T-helper 2 cell treated with Interferon-gamma antibody and Interleukin-4, amounts not matched to agents 5 μg/mL and 100 μg/mL, for 36 hours (primary cell): ENCODE measurements around the gene FXYD1.
"Not testable (repeated sequence)": the region's sequence is repeated elsewhere in the genome, so short reads cannot be mapped to it uniquely, and the experiment has no call there.

Experiments used
- DNase-seq: peaks from one replicate; pipeline ENCODE4 v3.0.0; 2021; ENCODE audit warnings: low spot score
- H3K27ac Mint-ChIP-seq: one replicate; pipeline ENCODE4 v1.8.0; 2021; ENCODE audit warnings: mild to moderate bottlenecking, mixed read lengths
- H3K27me3 Mint-ChIP-seq: one replicate; pipeline ENCODE4 v1.8.0; 2021; ENCODE audit warnings: low read depth, mixed read lengths
- H3K36me3 Mint-ChIP-seq: one replicate; pipeline ENCODE4 v1.8.0; 2021; ENCODE audit warnings: low read depth, mixed read lengths
- H3K4me1 Mint-ChIP-seq: one replicate; pipeline ENCODE4 v1.8.0; 2021; ENCODE audit warnings: low read depth, mixed read lengths
- H3K4me3 Mint-ChIP-seq: one replicate; pipeline ENCODE4 v1.8.0; 2022; ENCODE audit warnings: mild to moderate bottlenecking, moderate library complexity, mixed read lengths
- H3K9me3 Mint-ChIP-seq: one replicate; pipeline ENCODE4 v1.8.0; 2021; ENCODE audit warnings: mixed read lengths

Gene FXYD1

GRCh38 chr19:35151273-35152065, 12.8 kb downstream of the FXYD1 start:
- H3K4me3 Mint-ChIP-seq = no peak overlapping the region
- peaks cover 10% of the 10 kb centered on the region for H3K27me3 Mint-ChIP-seq
- H3K4me1 Mint-ChIP-seq = peaks cover 29% of the 10 kb centered on the region
- peaks cover 20% of the 10 kb centered on the region for H3K36me3 Mint-ChIP-seq
- no peaks in the 10 kb centered on the region for H3K9me3 Mint-ChIP-seq
- no peak overlapping the region for H3K27ac Mint-ChIP-seq
- DNase-seq = no peak

DNA sequence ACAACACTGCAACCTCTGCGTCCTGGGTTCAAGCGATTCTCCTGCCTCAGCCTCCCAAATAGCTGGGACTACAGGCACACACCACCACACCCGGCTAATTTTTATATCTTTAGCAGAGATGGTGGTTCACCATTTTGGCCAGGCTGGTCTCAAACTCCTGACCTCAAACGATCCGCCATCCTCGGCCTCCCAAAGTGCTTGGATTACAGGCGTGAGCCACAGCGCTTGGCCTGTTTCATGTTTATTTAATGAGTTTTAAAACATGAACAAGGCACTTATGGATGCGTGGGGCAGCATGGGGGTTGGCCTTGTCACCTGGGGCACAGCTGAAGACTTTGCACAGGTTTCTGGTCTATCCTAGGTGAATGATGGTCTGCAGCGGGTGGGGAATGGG, 14.5 kb downstream of the FXYD1 start:
- H3K9me3 Mint-ChIP-seq, H3K27ac Mint-ChIP-seq, H3K27me3 Mint-ChIP-seq, DNase-seq: not testable (repeated sequence)
- Mint-ChIP-seq H3K4me3 (peak overlapping the region; percentile 100), H3K36me3 (peaks cover 35% of the 10 kb centered on the region), H3K4me1 (peaks cover 35% of the 10 kb centered on the region)

DNA sequence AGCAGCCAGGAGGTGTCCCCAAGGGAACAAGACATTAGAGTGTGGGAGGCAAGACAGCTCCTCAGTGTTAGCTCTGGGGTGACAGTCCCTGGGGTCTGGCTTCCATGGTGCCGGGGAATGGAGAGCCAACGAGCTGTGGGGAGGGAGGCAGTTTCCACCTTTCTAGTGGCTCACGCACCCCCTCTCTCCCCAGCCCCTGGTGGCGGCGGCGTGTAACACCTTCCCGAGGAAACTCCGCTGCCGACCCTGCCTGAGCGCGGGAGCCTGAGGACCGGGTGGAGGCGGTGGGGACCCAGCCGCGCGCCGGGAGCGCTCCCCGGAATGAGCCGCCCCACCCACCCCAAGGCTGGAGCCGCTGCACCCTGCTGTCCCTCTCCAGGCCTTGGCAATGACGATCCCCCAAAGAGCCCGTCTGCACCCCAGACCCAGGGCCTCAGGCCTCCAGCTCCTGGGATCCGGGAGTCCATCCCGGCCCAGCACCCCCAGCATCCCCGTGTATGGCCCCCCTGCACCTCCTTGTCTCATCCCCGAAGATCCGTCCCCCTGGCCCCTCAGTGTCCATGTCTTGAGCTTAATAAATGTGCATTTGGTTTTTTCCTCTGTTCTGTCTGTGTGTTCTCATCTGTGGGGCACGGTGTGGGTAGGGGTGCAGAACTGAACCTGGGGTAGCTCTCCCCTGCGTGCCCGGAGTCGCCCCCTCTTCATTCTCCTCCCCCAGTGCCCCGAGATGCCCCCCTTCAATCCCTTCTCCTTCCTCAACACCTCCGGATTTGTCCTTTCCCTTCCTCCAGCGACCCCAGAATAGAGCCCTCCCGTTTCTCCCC, 15.3 kb downstream of the FXYD1 start:
- H3K4me1 Mint-ChIP-seq = peaks cover 38% of the 10 kb centered on the region
- peak; percentile 61 for DNase-seq

GRCh38 chr19:35154525-35155406, 16.1 kb downstream of the FXYD1 start, which contains the start of gene FXYD5:
TSS of gene FXYD5 (plus strand) at chr19:35154735. CDS start at chr19:35155551, 816 bp downstream.
- Mint-ChIP-seq H3K4me1 (peaks cover 38% of the 10 kb centered on the region), H3K4me3 (peak within 1 kb of the TSS; percentile 100)

More for the DNA sequence above, 15.3 kb downstream of the FXYD1 start:
- H3K36me3 Mint-ChIP-seq = peaks cover 43% of the 10 kb centered on the region
- H3K27ac Mint-ChIP-seq = peak overlapping the region; percentile 97
- H3K27me3 Mint-ChIP-seq = peaks cover 8% of the 10 kb centered on the region
- no peaks in the 10 kb centered on the region for H3K9me3 Mint-ChIP-seq
- peak overlapping the region; percentile 100 for H3K4me3 Mint-ChIP-seq

DNA sequence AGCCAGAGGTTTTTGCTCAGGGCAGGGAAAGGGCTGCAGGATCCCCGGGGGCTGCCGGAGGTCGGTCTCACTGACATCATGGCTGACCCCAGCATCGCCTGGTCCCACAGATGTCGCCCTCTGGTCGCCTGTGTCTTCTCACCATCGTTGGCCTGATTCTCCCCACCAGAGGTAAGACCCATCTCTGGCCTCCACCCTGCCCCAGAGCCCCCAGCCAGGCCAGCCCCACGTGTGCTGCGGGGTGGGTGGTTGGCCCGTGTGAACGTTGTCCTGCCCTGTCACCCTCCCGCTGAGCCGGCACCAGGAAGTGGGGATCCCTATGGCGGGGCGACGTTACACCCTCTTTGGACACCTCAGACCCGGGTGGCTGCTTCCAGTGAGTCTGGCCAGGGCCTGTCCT, 16.8 kb downstream of the FXYD1 start:
- Mint-ChIP-seq H3K27ac (peak overlapping the region; percentile 97), H3K36me3 (peaks cover 57% of the 10 kb centered on the region), H3K4me1 (peaks cover 38% of the 10 kb centered on the region), H3K27me3 (peaks cover 8% of the 10 kb centered on the region), H3K4me3 (peak overlapping the region; percentile 100), H3K9me3 (no peaks in the 10 kb centered on the region)
- DNase-seq = peak; percentile 33

More at GRCh38 chr19:35154525-35155406, 16.1 kb downstream of the FXYD1 start, which contains the start of gene FXYD5:
- Mint-ChIP-seq H3K27ac (peak within 1 kb of the TSS; percentile 97), H3K36me3 (peaks cover 52% of the 10 kb centered on the region), H3K9me3 (no peaks in the 10 kb centered on the region), H3K27me3 (peaks cover 8% of the 10 kb centered on the region)
- peak; percentile 84 for DNase-seq

GRCh38 chr19:35155981-35156672, 17.5 kb downstream of the FXYD1 start:
- DNase-seq = no peak
- Mint-ChIP-seq H3K4me3 (peak overlapping the region; percentile 100), H3K27me3 (peaks cover 8% of the 10 kb centered on the region), H3K9me3 (peaks cover under 1% of the 10 kb centered on the region), H3K27ac (peak overlapping the region; percentile 97), H3K4me1 (peaks cover 34% of the 10 kb centered on the region), H3K36me3 (peaks cover 64% of the 10 kb centered on the region)

DNA sequence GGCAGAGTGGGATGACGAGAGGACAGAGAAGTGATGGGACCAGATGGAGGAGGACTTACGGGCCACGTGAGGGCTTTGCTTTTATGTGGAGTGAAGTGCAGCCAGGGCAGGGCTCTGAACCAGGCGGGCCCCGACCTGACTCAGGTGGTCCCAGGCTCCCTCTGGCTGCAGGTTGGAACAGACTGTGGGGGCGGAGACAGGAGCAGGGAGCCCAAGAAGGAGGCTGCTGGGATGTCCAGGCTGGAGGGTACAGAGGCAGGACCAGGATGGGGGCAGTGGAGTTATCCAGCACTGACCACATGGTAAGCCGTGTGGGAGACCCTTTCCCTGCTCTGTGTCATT, 18.0 kb downstream of the FXYD1 start:
- H3K9me3 Mint-ChIP-seq = peaks cover 6% of the 10 kb centered on the region
- peaks cover 69% of the 10 kb centered on the region for H3K36me3 Mint-ChIP-seq
- DNase-seq = no peak
- H3K4me3 Mint-ChIP-seq = peak overlapping the region; percentile 100
- peak overlapping the region; percentile 97 for H3K27ac Mint-ChIP-seq
- H3K4me1 Mint-ChIP-seq = peaks cover 34% of the 10 kb centered on the region
- peaks cover 8% of the 10 kb centered on the region for H3K27me3 Mint-ChIP-seq

- DNase-seq = no peak
- peaks cover 4% of the 10 kb centered on the region for H3K27me3 Mint-ChIP-seq
- H3K4me3 Mint-ChIP-seq = peak overlapping the region; percentile 40
- no peak overlapping the region for H3K27ac Mint-ChIP-seq
- peaks cover 31% of the 10 kb centered on the region for H3K4me1 Mint-ChIP-seq
- H3K9me3 Mint-ChIP-seq = peaks cover 12% of the 10 kb centered on the region
- peaks cover 76% of the 10 kb centered on the region for H3K36me3 Mint-ChIP-seq
Measured at GRCh38 chr19:35157431-35157830, 18.8 kb downstream of the FXYD1 start.

DNA sequence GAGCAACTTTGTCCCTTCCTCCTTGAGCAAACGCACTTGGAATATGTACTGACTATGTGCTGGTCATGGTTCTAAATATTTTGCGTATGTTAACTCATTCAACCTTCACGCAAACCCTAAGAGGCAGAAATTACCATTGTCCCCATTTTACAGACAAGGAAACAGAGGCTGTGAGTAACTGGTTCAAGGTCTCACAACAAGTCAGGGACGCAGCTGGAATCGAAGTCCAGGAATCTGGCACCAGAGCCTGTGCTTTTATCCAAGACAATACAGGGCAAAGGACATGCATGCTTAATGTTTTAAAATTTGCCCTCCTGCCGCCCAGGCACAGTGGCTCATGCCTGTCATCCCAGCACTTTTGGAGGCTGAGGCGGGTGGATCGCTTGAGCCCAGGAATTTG, 21.0 kb downstream of the FXYD1 start:
- H3K27ac Mint-ChIP-seq = no peak overlapping the region
- peaks cover 28% of the 10 kb centered on the region for H3K9me3 Mint-ChIP-seq
- H3K4me3 Mint-ChIP-seq = no peak overlapping the region
- peaks cover 94% of the 10 kb centered on the region for H3K36me3 Mint-ChIP-seq
- H3K27me3 Mint-ChIP-seq = no peaks in the 10 kb centered on the region
- DNase-seq = no peak
- peaks cover 22% of the 10 kb centered on the region for H3K4me1 Mint-ChIP-seq

DNA sequence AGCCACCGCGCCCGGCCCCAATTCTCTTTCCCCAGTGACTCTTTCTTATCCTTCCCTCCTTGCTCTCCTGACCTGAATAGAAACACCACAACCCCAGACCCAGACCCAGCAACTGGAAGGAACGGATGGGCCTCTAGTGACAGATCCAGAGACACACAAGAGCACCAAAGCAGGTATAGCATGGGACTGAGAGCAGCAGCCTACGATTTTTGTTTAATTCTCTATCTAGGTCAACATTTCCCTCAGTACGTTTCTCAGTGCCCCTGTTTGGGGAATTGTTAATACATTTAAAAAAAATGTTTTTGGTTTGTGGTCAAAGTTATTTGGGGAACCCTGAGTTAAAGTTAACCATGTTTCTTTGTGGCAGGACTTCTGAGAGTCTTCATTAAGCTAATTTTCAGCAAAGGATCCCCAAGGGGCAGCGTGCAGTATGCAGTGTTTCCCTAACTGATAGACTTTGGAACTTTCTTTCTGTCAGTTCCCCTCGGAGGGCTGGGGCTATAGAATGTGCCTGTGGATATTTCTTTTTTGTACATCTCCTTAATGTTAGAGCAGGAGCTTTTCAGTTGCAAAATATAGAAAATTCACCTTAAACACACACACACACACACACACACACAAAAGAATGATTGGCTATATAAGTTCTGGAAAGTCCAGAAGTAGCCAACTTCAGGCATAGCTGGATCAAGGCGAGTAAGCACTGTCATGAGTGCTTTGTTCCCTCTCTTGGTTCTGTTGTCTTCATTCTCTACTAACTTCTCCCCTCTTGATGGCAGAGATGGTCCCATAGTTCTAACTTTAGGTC, 22.2 kb downstream of the FXYD1 start:
- no peak overlapping the region for H3K27ac Mint-ChIP-seq
- no peak for DNase-seq
- no peaks in the 10 kb centered on the region for H3K27me3 Mint-ChIP-seq
- no peak overlapping the region for H3K4me3 Mint-ChIP-seq
- peaks cover 16% of the 10 kb centered on the region for H3K4me1 Mint-ChIP-seq
- H3K36me3 Mint-ChIP-seq = peaks cover 97% of the 10 kb centered on the region
- peaks cover 39% of the 10 kb centered on the region for H3K9me3 Mint-ChIP-seq

- no peak overlapping the region for H3K27ac Mint-ChIP-seq
- peaks cover 11% of the 10 kb centered on the region for H3K4me1 Mint-ChIP-seq
- H3K27me3 Mint-ChIP-seq = no peaks in the 10 kb centered on the region
- DNase-seq = no peak
- no peak overlapping the region for H3K4me3 Mint-ChIP-seq
- peaks cover 45% of the 10 kb centered on the region for H3K9me3 Mint-ChIP-seq
- peaks cover 97% of the 10 kb centered on the region for H3K36me3 Mint-ChIP-seq
Measured at GRCh38 chr19:35161434-35161743, 22.8 kb downstream of the FXYD1 start.

GRCh38 chr19:35162471-35163326, 24.1 kb downstream of the FXYD1 start:
- Mint-ChIP-seq H3K36me3 (peaks cover 98% of the 10 kb centered on the region), H3K9me3 (peaks cover 48% of the 10 kb centered on the region), H3K4me3 (no peak overlapping the region), H3K27me3 (no peaks in the 10 kb centered on the region), H3K4me1 (peaks cover 17% of the 10 kb centered on the region), H3K27ac (no peak overlapping the region)
- no peak for DNase-seq
